Measurements from ENCODE around the gene ESPN.

GRCh38 chr1:6487804-6488484, 63.4 kb downstream of the ESPN start:
- no peak for TF ChIP-seq JUND (IDR thresholded peaks at IDR 0.05)
- no peak for TF ChIP-seq GABPA (IDR thresholded peaks at IDR 0.05; ENCODE audit: low read depth)
- no peak for TF ChIP-seq YY1 (IDR thresholded peaks at IDR 0.05; ENCODE audit: low read depth)
- no peak for TF ChIP-seq CTCF (IDR thresholded peaks at IDR 0.05)
- no peak for TF ChIP-seq USF2 (IDR thresholded peaks at IDR 0.05; ENCODE audit: borderline replicate concordance, low read depth, low read length)
- TF ChIP-seq REST (IDR thresholded peaks at IDR 0.05; ENCODE audit: low read depth, low read length), result no peak
- TF ChIP-seq POLR2AphosphoS5 (IDR thresholded peaks at IDR 0.05; ENCODE audit: low read depth, low read length), result no peak
- no peak for TF ChIP-seq RAD21 (IDR thresholded peaks at IDR 0.05; ENCODE audit: low read length)
- no peak for TF ChIP-seq TCF12 (IDR thresholded peaks at IDR 0.05)

Measured in SK-N-SH (cell line).